Loucy (cell line): ENCODE data around the gene ANXA6.
A peak's percentile ranks its signal among the peaks of the same experiment; 100 is the strongest.

Experiments
- H2AFZ ChIP-seq: fragments of 200-600 bp; sonication (generic); 2 replicates; pipeline ENCODE4 v1.6.0; 2016; ENCODE audit warnings: antibody characterized with exemption, mild to moderate bottlenecking, low read length, moderate library complexity
- H3F3A ChIP-seq: fragments of 200-600 bp; 2 replicates; pipeline ENCODE4 v1.6.0; 2016; ENCODE audit warnings: antibody characterized with exemption, low read depth, mild to moderate bottlenecking
- H3K27me3 ChIP-seq: fragments of 200-600 bp; sonication (generic); 2 replicates; pipeline ENCODE4 v1.6.1; 2014; ENCODE audit warnings: low read length, mild to moderate bottlenecking; ENCODE audit not compliant: insufficient read depth, poor library complexity, severe bottlenecking
- H3K36me3 ChIP-seq: fragments of 200-600 bp; sonication (generic); 2 replicates; pipeline ENCODE4 v1.6.1; 2016; ENCODE audit warnings: low read length; ENCODE audit not compliant: insufficient read depth
- H3K4me1 ChIP-seq: fragments of 200-600 bp; sonication (generic); 2 replicates; pipeline ENCODE4 v1.5.1; 2014; ENCODE audit warnings: low read length, mild to moderate bottlenecking; ENCODE audit not compliant: insufficient read depth, poor library complexity, severe bottlenecking
- H3K4me2 ChIP-seq: fragments of 200-600 bp; sonication (generic); 2 replicates; pipeline ENCODE4 v1.6.0; 2014; ENCODE audit warnings: antibody characterized with exemption, low read length, low read depth, mild to moderate bottlenecking; ENCODE audit not compliant: poor library complexity, severe bottlenecking
- H3K4me3 ChIP-seq: fragments of 200-600 bp; sonication (generic); 2 replicates; pipeline ENCODE4 v1.5.1; 2014; ENCODE audit warnings: low read length, mild to moderate bottlenecking, mixed read lengths; ENCODE audit not compliant: poor library complexity, severe bottlenecking
- H3K79me2 ChIP-seq: fragments of 200-600 bp; sonication (generic); 2 replicates; pipeline ENCODE4 v1.6.1; 2014; ENCODE audit warnings: low read length; ENCODE audit not compliant: insufficient read depth
- H3K9ac ChIP-seq: fragments of 200-600 bp; sonication (generic); 2 replicates; pipeline ENCODE4 v1.6.0; 2014; ENCODE audit warnings: mild to moderate bottlenecking, low read depth, low read length, moderate library complexity; ENCODE audit not compliant: poor library complexity, severe bottlenecking
- H3K9me2 ChIP-seq: fragments of 200-600 bp; sonication (generic); replicated peaks from 2 replicates; pipeline ENCODE4 v1.6.1; 2016; ENCODE audit warnings: low read depth, low read length, mixed read lengths
- H3K9me3 ChIP-seq: fragments of 200-600 bp; sonication (generic); 2 replicates; pipeline ENCODE4 v1.6.1; 2014; ENCODE audit warnings: mild to moderate bottlenecking, antibody characterized with exemption, low read length, low read depth; ENCODE audit not compliant: insufficient read depth
- H4K20me1 ChIP-seq: fragments of 200-600 bp; sonication (generic); 2 replicates; pipeline ENCODE4 v1.6.0; 2014; ENCODE audit warnings: antibody characterized with exemption, low read length, mild to moderate bottlenecking; ENCODE audit not compliant: insufficient read depth, poor library complexity, severe bottlenecking
- CTCF ChIP-seq: fragments of 200-600 bp; sonication (generic); conservative IDR thresholded peaks from 2 replicates; pipeline ENCODE4 v1.5.1; 2014; ENCODE audit warnings: mild to moderate bottlenecking, antibody characterized with exemption, low read length
- EZH2phosphoT487 ChIP-seq: fragments of 200-600 bp; IDR thresholded peaks from 2 replicates; pipeline ENCODE4 v1.6.1; 2018; ENCODE audit warnings: antibody characterized with exemption, mild to moderate bottlenecking, moderate library complexity, borderline replicate concordance

ANXA6 gene

GRCh38 chr5:151159649-151160373 is 2.2 kb upstream of the ANXA6 start:
- no peaks in the 10 kb centered on the region for H3K9me2 ChIP-seq
- no peaks in the 10 kb centered on the region for H3K27me3 ChIP-seq
- H3K4me1 ChIP-seq: peaks cover 30% of the 10 kb centered on the region
- no peak overlapping the region for H3K4me2 ChIP-seq
- H3K36me3 ChIP-seq: no peaks in the 10 kb centered on the region
- no peaks in the 10 kb centered on the region for H3F3A ChIP-seq
- TF ChIP-seq CTCF (no peak), EZH2phosphoT487 (no peak)
- peaks cover 9% of the 10 kb centered on the region for H4K20me1 ChIP-seq
- H3K9me3 ChIP-seq: no peaks in the 10 kb centered on the region
- H2AFZ ChIP-seq: no peak overlapping the region
- H3K79me2 ChIP-seq: peaks cover 40% of the 10 kb centered on the region
- no peak overlapping the region for H3K4me3 ChIP-seq
- no peak overlapping the region for H3K9ac ChIP-seq

GRCh38 chr5:151158287-151158661 is 695 bp upstream of the ANXA6 start:
- H4K20me1 ChIP-seq: peaks cover 24% of the 10 kb centered on the region
- H3K9me3 ChIP-seq: no peaks in the 10 kb centered on the region
- peak overlapping the region; percentile 98 for H3K4me2 ChIP-seq
- peaks cover 45% of the 10 kb centered on the region for H3K4me1 ChIP-seq
- no peaks in the 10 kb centered on the region for H3F3A ChIP-seq
- no peaks in the 10 kb centered on the region for H3K27me3 ChIP-seq
- no peaks in the 10 kb centered on the region for H3K36me3 ChIP-seq
- peak overlapping the region; percentile 95 for H3K4me3 ChIP-seq
- TF ChIP-seq CTCF: no peak
- TF ChIP-seq EZH2phosphoT487: no peak
- peaks cover 55% of the 10 kb centered on the region for H3K79me2 ChIP-seq
- H3K9ac ChIP-seq: peak overlapping the region; percentile 90
- H2AFZ ChIP-seq: peak overlapping the region; percentile 84
- H3K9me2 ChIP-seq: no peaks in the 10 kb centered on the region

GRCh38 chr5:151156507-151157420 is 815 bp downstream of the ANXA6 start:
- Histone ChIP-seq H3K27me3 (no peaks in the 10 kb centered on the region), H4K20me1 (peaks cover 27% of the 10 kb centered on the region), H3K4me1 (peaks cover 60% of the 10 kb centered on the region), H3K4me3 (peak overlapping the region; percentile 95), H3K36me3 (no peaks in the 10 kb centered on the region), H3F3A (no peaks in the 10 kb centered on the region), H3K9ac (peak overlapping the region; percentile 90), H2AFZ (peak overlapping the region; percentile 84), H3K9me3 (no peaks in the 10 kb centered on the region), H3K4me2 (peak overlapping the region; percentile 98), H3K9me2 (no peaks in the 10 kb centered on the region), H3K79me2 (peaks cover 70% of the 10 kb centered on the region)
- peak; percentile 23; the same call in 1 of the 2 replicates for TF ChIP-seq CTCF
- TF ChIP-seq EZH2phosphoT487: no peak
